ENCODE measurements around the gene MAPK8IP2.
A peak's percentile ranks its signal among the peaks of the same experiment; 100 is the strongest.

Gene MAPK8IP2

DNA sequence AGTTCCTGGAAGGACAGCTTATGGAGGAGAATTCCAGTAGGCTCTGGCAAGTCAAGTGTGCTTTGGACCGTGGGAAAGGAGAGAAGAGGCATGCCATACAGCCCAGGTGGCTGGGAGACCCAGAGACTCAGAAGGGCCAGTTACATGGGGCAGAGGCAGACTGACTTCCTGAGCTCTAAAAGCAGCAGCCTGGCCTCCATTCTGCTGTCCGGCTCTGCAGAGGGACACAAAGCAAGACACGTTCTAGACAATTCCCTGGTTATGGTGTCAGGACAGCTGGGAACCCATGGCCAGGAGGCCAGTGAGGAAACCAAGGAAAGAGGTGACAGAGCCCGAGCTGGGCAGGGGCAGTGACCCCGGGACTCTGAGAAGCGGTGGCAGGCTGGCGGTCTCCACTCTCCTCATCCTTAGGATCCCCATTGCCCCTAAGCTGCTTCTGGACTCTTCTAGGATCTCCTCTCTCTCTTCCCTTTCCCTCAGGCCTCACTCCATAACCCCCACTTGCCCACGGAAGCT, 25.1 kb upstream of the MAPK8IP2 start:
- DNase-seq (ENCODE audit: low read depth): no peak

GRCh38 chr22:50576070-50576469, 24.5 kb upstream of the MAPK8IP2 start:
- no peak for DNase-seq (ENCODE audit: low read depth)

GRCh38 chr22:50576806-50577696, 23.5 kb upstream of the MAPK8IP2 start:
- no peak for DNase-seq (ENCODE audit: low read depth)

- no peak for DNase-seq (ENCODE audit: low read depth)
Measured at GRCh38 chr22:50577697-50577986, 23.0 kb upstream of the MAPK8IP2 start.

DNA sequence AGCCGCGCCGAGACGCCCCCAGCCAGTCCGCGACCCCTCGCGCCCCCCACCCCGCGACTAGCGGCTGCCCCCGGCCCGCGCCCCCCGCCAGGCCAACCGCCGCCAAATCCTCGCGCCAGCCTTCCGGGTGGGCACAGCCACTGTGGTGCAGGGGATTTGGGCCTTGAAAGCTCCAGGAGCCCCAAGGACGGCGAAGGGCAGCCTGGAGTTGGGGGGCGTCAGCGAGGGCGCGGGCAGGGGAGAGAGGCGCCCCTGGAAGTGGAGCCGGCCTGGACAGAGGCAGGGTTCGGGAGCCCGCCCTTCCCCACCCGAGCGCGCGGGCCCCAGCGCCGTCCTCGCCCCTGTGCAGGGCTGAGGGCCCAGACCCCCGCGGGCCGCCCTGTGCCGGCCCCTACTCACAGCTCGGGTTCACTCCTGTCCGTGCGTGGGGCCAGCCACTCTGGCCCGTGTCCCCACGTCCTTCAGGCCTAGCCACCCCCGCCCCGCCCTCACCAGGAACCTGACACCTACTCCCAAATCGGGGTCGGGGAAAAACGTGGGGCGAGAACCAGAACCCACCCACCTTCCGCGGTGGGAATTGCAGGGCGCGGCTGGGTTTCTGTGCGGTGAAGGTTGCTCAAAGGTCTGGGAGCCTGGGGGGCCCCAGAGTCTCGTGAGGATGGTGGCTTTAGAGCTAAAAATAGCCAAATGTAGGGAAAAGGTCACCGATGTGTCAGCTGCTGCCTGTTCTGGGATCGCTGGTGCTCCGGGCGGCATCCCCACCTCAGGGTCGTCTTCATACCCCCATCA, 22.4 kb upstream of the MAPK8IP2 start, which contains the start of gene CPT1B:
CPT1B (minus strand) TSS at position 441 of the 789 bp plus-strand sequence. CDS start 512 bp downstream, outside the sequence.
- DNase-seq (ENCODE audit: low read depth): no peak

- DNase-seq (ENCODE audit: low read depth): no peak
Measured at GRCh38 chr22:50578776-50579310, 21.8 kb upstream of the MAPK8IP2 start.

- no peak for DNase-seq (ENCODE audit: low read depth)
Measured at GRCh38 chr22:50579752-50580151, 20.8 kb upstream of the MAPK8IP2 start.

GRCh38 chr22:50581031-50581949, 19.3 kb upstream of the MAPK8IP2 start:
- DNase-seq (ENCODE audit: low read depth): no peak

GRCh38 chr22:50581950-50582492, 18.6 kb upstream of the MAPK8IP2 start:
- no peak for DNase-seq (ENCODE audit: low read depth)

DNA sequence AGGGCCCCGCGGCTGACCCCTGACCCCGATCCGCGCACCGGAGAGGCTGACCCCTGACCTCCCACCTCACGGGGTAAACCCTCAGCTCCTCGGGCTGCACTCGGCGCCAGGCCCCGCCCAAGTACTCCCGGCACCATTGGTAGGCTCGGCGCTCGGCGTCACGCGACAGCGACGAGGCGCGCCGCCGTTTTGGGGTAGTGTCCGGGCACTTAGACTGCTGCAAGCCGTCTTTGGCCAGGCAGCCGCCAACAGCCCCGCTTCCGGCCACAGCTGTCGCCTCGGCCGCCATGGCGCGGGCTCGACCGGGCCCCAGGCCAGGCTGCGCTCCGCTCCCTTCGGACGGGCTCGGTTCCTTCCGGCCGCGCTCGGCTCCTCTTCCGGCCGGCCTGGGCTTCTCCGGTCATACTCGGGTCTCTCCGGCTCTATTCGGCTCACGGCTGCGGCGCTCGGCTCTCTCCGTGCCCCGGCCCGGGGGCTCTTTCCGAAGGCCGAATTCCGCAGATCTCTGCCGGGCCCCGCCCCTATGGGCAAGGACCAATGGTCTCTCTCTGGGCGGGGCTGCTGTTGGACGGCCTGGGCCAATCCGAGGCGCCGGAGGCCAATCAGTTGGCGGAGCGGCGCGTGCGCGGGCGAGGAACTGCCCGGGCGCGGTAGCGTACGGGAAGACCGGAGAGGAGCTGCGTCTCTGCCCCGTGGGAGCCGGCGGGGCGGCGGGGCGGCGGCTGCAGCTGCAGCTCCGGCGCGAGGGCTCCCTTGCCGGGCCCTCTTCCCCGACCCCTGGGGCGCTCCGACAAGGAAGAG, 17.9 kb upstream of the MAPK8IP2 start, which contains the start of gene CHKB:
CHKB (minus strand) TSS at position 357 of the 801 bp plus-strand sequence; CDS start at position 289, 68 bp downstream.
- peak; percentile 97 for DNase-seq (ENCODE audit: low read depth)

- no peak for DNase-seq (ENCODE audit: low read depth)
Measured at GRCh38 chr22:50583294-50583861, 17.2 kb upstream of the MAPK8IP2 start.

- no peak for DNase-seq (ENCODE audit: low read depth)
Measured at GRCh38 chr22:50584106-50585096, 16.2 kb upstream of the MAPK8IP2 start.

DNA sequence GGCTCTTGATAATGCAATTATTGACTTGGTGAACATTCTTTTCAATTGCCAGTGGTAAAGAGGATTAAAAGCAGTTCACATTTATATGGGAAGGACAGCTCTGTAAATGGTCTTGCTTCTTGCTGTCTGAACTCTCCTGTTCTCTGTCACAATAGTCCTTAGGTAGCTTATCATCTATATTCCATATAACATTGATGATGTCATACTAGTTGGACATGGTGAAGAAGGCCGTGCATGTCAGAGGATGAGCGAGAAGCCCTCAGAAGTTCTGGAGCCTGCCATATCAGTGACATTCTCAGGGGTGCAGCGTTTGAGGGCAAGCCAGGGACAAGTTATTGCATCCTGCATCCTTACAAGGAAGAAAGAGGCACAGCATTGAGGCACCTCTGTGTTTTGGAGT, 15.4 kb upstream of the MAPK8IP2 start:
- no peak for DNase-seq (ENCODE audit: low read depth)

- no peak for DNase-seq (ENCODE audit: low read depth)
Measured at GRCh38 chr22:50585781-50586180, 14.8 kb upstream of the MAPK8IP2 start.

DNA sequence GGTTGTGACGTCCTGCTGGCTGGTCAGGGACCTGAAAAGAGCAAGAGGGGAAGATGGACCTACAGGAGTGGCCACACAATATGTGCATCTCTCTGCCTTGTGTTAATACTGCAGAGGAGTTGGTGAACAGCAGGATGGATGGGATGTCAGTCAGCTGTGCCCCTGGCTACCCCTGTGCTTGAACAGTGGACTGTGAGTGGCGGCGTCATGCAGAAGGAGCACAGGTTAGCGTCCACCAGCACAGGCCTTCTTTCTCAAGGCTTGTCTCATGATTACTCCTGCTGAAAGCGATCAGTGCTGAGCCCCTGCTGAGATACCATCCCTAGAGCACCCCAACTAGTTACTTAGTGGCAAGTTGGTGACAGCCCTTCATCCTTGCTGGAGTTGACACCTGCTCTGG, 14.2 kb upstream of the MAPK8IP2 start:
- no peak for DNase-seq (ENCODE audit: low read depth)

- DNase-seq (ENCODE audit: low read depth): no peak
Measured at GRCh38 chr22:50587407-50587806, 13.2 kb upstream of the MAPK8IP2 start.

DNA sequence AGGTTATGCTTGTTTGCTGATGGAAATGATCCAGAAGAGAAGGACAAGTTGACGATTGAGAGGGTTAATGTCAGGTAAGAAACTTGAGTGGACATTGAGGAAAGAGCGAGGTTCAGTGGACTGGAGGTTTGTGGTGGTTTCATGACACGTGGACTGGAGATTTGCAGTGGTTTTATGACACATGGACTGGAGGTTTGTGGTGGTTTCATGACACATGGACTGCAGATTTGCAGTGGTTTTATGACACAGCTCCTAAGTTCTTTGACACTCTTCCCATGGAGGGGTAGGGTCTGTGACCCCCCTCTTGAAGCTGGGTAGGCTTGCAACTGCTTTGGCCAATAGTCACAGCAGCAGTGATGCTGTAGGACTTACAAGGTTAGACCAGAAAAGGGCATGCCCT, 5.4 kb upstream of the MAPK8IP2 start:
- no peak for DNase-seq (ENCODE audit: low read depth)

DNA sequence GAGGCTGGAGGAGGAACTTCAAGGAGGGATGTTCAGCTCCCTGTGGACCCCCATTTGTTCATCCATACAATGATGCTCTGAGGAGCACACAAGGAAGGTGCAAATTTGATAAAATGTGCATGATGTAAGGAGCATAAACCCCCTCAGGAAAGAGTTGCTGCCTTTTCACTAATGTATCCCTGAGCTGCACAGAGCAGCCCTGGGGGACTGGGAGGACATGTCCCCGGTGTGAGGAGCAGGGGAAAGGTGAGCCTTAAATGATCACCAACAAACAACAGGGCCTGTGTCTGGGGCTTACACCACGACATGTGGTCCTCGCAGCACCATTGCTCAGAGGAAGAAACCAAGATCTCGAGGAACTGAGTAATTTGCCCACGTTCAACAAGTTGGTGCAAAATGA, 3.5 kb upstream of the MAPK8IP2 start:
- no peak for DNase-seq (ENCODE audit: low read depth)

Measured in stromal cell of bone marrow (primary cell).